Astrocyte (in vitro differentiated cells and primary cell): ENCODE data around the gene EN2. TPM values are rescaled to one million over a fixed set of nuclear protein-coding genes. Genes with fewer than 3 reads are reported as not detected.
A peak's percentile ranks its signal among the peaks of the same experiment; 100 is the strongest.

Experiments used
- DNase-seq: peaks from one replicate; pipeline ENCODE4 v3.0.0-alpha.2; 2010; ENCODE audit warnings: low read depth
- FAIRE-seq: peaks from 2 replicates; lab custom pipeline; 2011; peaks lifted over from hg19 to GRCh38; lab: Jason Lieb, UNC
- H2AFZ ChIP-seq: 2 replicates; pipeline ENCODE4 v1.6.0; 2012; ENCODE audit warnings: low read depth, low read length, inconsistent platforms
- H3K27ac ChIP-seq: 2 replicates; pipeline ENCODE4 v1.5.1; 2011; ENCODE audit warnings: low read depth, low read length, inconsistent platforms
- H3K27me3 ChIP-seq: 2 replicates; pipeline ENCODE4 v1.6.0; 2011; ENCODE audit warnings: low read length, inconsistent platforms; ENCODE audit not compliant: insufficient read depth
- H3K36me3 ChIP-seq: 2 replicates; pipeline ENCODE4 v1.5.1; 2011; ENCODE audit warnings: low read length, inconsistent platforms; ENCODE audit not compliant: insufficient read depth
- H3K4me1 ChIP-seq: 2 replicates; pipeline ENCODE4 v1.5.1; 2011; ENCODE audit warnings: low read length, inconsistent platforms; ENCODE audit not compliant: insufficient read depth
- H3K4me2 ChIP-seq: 2 replicates; pipeline ENCODE4 v1.6.0; 2012; ENCODE audit warnings: low read length, inconsistent platforms
- H3K4me3 ChIP-seq: 2 replicates; pipeline ENCODE4 v1.5.1; 2011; ENCODE audit warnings: low read depth, mild to moderate bottlenecking, low read length, inconsistent platforms; ENCODE audit not compliant: insufficient read depth
- H3K79me2 ChIP-seq: 2 replicates; pipeline ENCODE4 v1.6.0; 2012; ENCODE audit warnings: mild to moderate bottlenecking, low read length, inconsistent platforms; ENCODE audit not compliant: insufficient read depth
- H3K9ac ChIP-seq: 2 replicates; pipeline ENCODE4 v1.6.0; 2012; ENCODE audit warnings: mild to moderate bottlenecking, low read length, inconsistent platforms
- H3K9me3 ChIP-seq: 2 replicates; pipeline ENCODE4 v1.5.1; 2012; ENCODE audit warnings: low read depth, mild to moderate bottlenecking, low read length, inconsistent platforms; ENCODE audit not compliant: insufficient read depth
- H4K20me1 ChIP-seq: 2 replicates; pipeline ENCODE4 v1.6.0; 2012; ENCODE audit warnings: low read length, inconsistent platforms; ENCODE audit not compliant: insufficient read depth
- H3K27ac Mint-ChIP-seq: one replicate; pipeline ENCODE4 v1.8.0; 2021; ENCODE audit warnings: mild to moderate bottlenecking, mixed read lengths; ENCODE audit not compliant: unreplicated experiment
- H3K27me3 Mint-ChIP-seq: one replicate; pipeline ENCODE4 v1.8.0; 2021; ENCODE audit warnings: low read depth, mixed read lengths; ENCODE audit not compliant: unreplicated experiment
- H3K36me3 Mint-ChIP-seq: one replicate; pipeline ENCODE4 v1.8.0; 2021; ENCODE audit warnings: low read depth, mixed read lengths; ENCODE audit not compliant: unreplicated experiment
- H3K4me1 Mint-ChIP-seq: one replicate; pipeline ENCODE4 v1.8.0; 2021; ENCODE audit warnings: low read depth, mixed read lengths; ENCODE audit not compliant: unreplicated experiment
- H3K4me3 Mint-ChIP-seq: one replicate; pipeline ENCODE4 v1.8.0; 2021; ENCODE audit warnings: mild to moderate bottlenecking, moderate library complexity, mixed read lengths; ENCODE audit not compliant: unreplicated experiment
- H3K9me3 Mint-ChIP-seq: one replicate; pipeline ENCODE4 v1.8.0; 2021; ENCODE audit warnings: mild to moderate bottlenecking, mixed read lengths; ENCODE audit not compliant: unreplicated experiment
- EZH2 ChIP-seq: IDR thresholded peaks from 2 replicates; pipeline ENCODE4 v1.6.1; 2012; ENCODE audit warnings: mild to moderate bottlenecking, low read length, inconsistent platforms; ENCODE audit not compliant: insufficient read depth
- total RNA-seq: library from RNA; stranded (reverse); gene quantifications from 2 replicates; pipeline ENCODE4 v1.2.1, GENCODE V29; 2021
- TF ChIP-seq, protein P1 (sequence below): IDR thresholded peaks from 2 replicates; pipeline ENCODE4 v1.5.1; 2011; ENCODE audit warnings: low read depth, mild to moderate bottlenecking, inconsistent platforms, low read length, moderate library complexity; ENCODE audit not compliant: insufficient read depth

Gene EN2
- total RNA-seq, 1 donor from 2014 or later: not detected

DNA sequence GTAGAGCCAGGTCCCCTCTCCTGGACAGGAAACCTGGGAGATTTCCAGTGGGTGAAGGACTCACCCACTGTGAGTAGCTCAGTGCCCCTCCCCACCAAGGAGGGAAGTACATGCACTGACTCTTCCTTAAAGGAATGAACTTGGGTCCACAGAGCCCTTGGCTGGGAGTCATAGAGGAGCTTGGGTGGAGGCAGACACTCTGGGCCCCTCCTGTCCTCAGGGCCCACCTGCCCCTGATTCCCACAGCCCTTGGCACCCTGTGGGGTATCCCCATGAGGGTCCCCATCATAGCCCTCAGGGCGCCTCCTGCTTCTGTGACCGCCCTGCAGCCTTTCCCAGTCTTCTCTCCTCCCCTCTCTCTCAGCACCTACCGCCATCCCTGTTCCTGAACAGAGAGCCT is 3.7 kb downstream of the EN2 start:
- H3K4me2 ChIP-seq: no peak overlapping the region
- H2AFZ ChIP-seq: no peak overlapping the region
- H3K9me3 ChIP-seq: peaks cover 5% of the 10 kb centered on the region
- H3K4me3 ChIP-seq: no peak overlapping the region
- no peak overlapping the region for H3K9ac ChIP-seq
- FAIRE-seq (no peak), DNase-seq (no peak)
- no peaks in the 10 kb centered on the region for H3K36me3 ChIP-seq
- H3K27me3 Mint-ChIP-seq: peaks cover 73% of the 10 kb centered on the region
- H3K4me3 Mint-ChIP-seq: no peak overlapping the region
- H3K27ac ChIP-seq: no peak overlapping the region
- no peak for TF ChIP-seq EZH2
- TF ChIP-seq, protein P1, sequence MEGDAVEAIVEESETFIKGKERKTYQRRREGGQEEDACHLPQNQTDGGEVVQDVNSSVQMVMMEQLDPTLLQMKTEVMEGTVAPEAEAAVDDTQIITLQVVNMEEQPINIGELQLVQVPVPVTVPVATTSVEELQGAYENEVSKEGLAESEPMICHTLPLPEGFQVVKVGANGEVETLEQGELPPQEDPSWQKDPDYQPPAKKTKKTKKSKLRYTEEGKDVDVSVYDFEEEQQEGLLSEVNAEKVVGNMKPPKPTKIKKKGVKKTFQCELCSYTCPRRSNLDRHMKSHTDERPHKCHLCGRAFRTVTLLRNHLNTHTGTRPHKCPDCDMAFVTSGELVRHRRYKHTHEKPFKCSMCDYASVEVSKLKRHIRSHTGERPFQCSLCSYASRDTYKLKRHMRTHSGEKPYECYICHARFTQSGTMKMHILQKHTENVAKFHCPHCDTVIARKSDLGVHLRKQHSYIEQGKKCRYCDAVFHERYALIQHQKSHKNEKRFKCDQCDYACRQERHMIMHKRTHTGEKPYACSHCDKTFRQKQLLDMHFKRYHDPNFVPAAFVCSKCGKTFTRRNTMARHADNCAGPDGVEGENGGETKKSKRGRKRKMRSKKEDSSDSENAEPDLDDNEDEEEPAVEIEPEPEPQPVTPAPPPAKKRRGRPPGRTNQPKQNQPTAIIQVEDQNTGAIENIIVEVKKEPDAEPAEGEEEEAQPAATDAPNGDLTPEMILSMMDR: no peak
- no peaks in the 10 kb centered on the region for H4K20me1 ChIP-seq
- H3K36me3 Mint-ChIP-seq: peaks cover 2% of the 10 kb centered on the region
- no peaks in the 10 kb centered on the region for H3K4me1 Mint-ChIP-seq
- peaks cover 88% of the 10 kb centered on the region for H3K27me3 ChIP-seq
- H3K4me1 ChIP-seq: peaks cover 5% of the 10 kb centered on the region
- H3K27ac Mint-ChIP-seq: no peak overlapping the region
- no peaks in the 10 kb centered on the region for H3K79me2 ChIP-seq
- peaks cover 2% of the 10 kb centered on the region for H3K9me3 Mint-ChIP-seq

DNA sequence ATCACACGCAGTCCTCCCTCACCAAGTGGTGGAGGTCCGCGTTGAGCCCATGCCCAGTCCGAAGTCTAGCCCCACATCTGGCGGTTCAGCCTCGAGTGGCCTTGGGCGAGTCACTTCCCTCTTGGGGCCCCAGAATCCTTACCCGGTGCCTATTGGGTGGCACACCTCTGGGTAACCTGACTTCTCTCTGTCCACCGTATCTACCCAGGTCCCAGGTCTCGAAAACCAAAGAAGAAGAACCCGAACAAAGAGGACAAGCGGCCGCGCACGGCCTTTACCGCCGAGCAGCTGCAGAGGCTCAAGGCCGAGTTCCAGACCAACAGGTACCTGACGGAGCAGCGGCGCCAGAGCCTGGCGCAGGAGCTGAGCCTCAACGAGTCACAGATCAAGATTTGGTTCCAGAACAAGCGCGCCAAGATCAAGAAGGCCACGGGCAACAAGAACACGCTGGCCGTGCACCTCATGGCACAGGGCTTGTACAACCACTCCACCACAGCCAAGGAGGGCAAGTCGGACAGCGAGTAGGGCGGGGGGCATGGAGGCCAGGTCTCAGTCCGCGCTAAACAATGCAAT is 4.3 kb downstream of the EN2 start:
- Mint-ChIP-seq H3K27ac (peak overlapping the region; percentile 41), H3K4me1 (no peaks in the 10 kb centered on the region), H3K4me3 (no peak overlapping the region), H3K36me3 (peaks cover 2% of the 10 kb centered on the region), H3K9me3 (peaks cover 2% of the 10 kb centered on the region), H3K27me3 (peaks cover 70% of the 10 kb centered on the region)
- DNase-seq (no peak), FAIRE-seq (no peak)
- no peaks in the 10 kb centered on the region for H3K79me2 ChIP-seq
- TF ChIP-seq, protein P1: no peak
- TF ChIP-seq EZH2: peak; percentile 34
- H3K4me2 ChIP-seq: no peak overlapping the region
- peaks cover 87% of the 10 kb centered on the region for H3K27me3 ChIP-seq
- no peaks in the 10 kb centered on the region for H3K36me3 ChIP-seq
- no peak overlapping the region for H2AFZ ChIP-seq
- no peak overlapping the region for H3K4me3 ChIP-seq
- H3K9me3 ChIP-seq: peaks cover 5% of the 10 kb centered on the region
- no peak overlapping the region for H3K27ac ChIP-seq
- H4K20me1 ChIP-seq: no peaks in the 10 kb centered on the region
- peaks cover 3% of the 10 kb centered on the region for H3K4me1 ChIP-seq
- H3K9ac ChIP-seq: no peak overlapping the region

DNA sequence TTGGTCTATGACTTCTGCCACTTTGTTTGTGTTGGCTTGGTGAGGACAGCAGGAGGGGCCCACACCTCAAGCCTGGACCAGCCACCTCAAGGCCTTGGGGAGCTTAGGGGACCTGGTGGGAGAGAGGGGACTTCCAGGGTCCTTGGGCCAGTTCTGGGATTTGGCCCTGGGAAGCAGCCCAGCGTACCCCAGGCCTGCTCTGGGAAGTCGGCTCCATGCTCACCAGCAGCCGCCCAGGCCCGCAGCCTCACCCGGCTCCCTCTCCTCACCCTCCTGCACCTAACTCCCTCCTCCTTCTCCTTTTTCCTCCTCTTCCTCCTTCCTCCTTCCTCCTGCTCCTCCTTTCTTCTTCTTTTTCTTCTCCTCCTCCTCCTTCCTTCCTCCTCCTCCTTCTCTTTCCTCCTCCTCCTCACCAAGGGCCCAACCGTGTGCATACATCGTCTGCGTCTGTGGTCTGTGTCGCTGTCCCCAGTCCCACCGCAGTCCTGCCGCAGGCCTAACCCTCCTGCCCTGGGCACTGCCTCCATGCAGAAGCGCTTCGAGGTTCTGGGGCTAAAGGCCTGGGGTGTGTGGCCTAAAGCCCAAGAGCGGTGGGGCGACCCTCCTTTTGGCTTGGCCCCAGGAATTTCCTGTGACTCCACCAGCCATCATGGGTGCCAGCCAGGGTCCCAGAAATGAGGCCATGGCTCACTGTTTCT is 5.3 kb downstream of the EN2 start:
- Histone ChIP-seq H3K9ac (no peak overlapping the region), H3K4me2 (no peak overlapping the region), H4K20me1 (no peaks in the 10 kb centered on the region), H2AFZ (no peak overlapping the region), H3K4me1 (peaks cover 3% of the 10 kb centered on the region), H3K4me3 (no peak overlapping the region), H3K27ac (no peak overlapping the region), H3K79me2 (no peaks in the 10 kb centered on the region), H3K36me3 (no peaks in the 10 kb centered on the region), H3K27me3 (peaks cover 93% of the 10 kb centered on the region), H3K9me3 (peaks cover 5% of the 10 kb centered on the region)
- no peak for TF ChIP-seq EZH2
- TF ChIP-seq, protein P1: no peak
- no peaks in the 10 kb centered on the region for H3K4me1 Mint-ChIP-seq
- H3K36me3 Mint-ChIP-seq: peaks cover 2% of the 10 kb centered on the region
- FAIRE-seq: no peak
- H3K27me3 Mint-ChIP-seq: peaks cover 74% of the 10 kb centered on the region
- peaks cover 2% of the 10 kb centered on the region for H3K9me3 Mint-ChIP-seq
- no peak overlapping the region for H3K4me3 Mint-ChIP-seq
- no peak overlapping the region for H3K27ac Mint-ChIP-seq
- no peak for DNase-seq
